ENCODE data around the gene MAP3K20.
A peak's percentile ranks its signal among the peaks of the same experiment; 100 is the strongest.
"Not testable (repeated sequence)": the region's sequence is repeated elsewhere in the genome, so short reads cannot be mapped to it uniquely, and the experiment has no call there.

Gene MAP3K20

DNA sequence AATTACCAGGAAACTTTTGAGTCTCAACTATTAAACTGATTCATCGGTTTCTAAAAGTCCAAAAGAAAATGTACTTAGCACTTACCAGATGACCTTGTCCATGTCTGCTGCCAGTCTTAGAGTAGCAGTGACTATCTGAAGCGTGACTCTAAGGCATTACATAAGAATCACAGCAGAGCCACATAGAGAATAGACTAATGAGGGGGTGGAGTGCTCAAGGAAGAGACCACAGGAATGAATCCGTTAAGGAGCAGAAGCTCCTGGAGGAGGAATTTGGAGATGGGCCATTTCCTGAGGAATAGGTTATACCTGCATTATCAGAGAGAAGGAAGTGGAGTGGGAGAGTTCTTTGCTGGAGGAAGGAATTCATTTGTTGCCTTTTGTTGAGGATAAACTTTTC, 116.0 kb downstream of the MAP3K20 start:
- H3K9ac ChIP-seq (ENCODE audit: low read length) = no peak overlapping the region
- H3K4me1 ChIP-seq (ENCODE audit: control insufficient read depth, insufficient read depth, low read length) = peaks cover 42% of the 10 kb centered on the region
- H3K36me3 ChIP-seq (ENCODE audit: control insufficient read depth, insufficient read depth, low read length) = no peaks in the 10 kb centered on the region
- H3K27me3 ChIP-seq (ENCODE audit: control insufficient read depth, insufficient read depth, low read length) = no peaks in the 10 kb centered on the region
- no peak overlapping the region for H3K4me3 ChIP-seq (ENCODE audit: low read length)
- no peak overlapping the region for H3K27ac ChIP-seq (ENCODE audit: low read depth, low read length)

DNA sequence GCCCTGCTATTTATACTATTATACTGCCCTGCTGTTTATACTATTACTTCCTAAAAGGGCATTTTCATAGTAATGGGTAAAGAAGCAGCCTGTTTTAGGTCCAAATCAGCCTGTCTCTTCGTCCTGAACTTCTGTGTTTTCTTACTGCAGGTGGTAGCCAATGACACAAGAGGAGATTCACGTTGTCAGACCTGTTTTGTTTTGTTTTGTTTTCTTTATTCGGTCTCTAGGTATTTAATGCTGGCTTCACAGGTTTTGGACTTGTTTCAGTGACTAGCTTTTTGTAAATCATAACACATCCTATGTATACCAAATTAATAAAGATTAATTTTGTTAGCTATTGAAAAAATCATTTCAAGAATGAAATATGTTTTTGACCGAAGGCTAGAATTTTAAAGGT, 116.4 kb downstream of the MAP3K20 start:
- Histone ChIP-seq H3K36me3 (ENCODE audit: control insufficient read depth, insufficient read depth, low read length) (no peaks in the 10 kb centered on the region), H3K4me1 (ENCODE audit: control insufficient read depth, insufficient read depth, low read length) (peaks cover 42% of the 10 kb centered on the region), H3K27ac (ENCODE audit: low read depth, low read length) (no peak overlapping the region), H3K4me3 (ENCODE audit: low read length) (no peak overlapping the region), H3K9ac (ENCODE audit: low read length) (no peak overlapping the region), H3K27me3 (ENCODE audit: control insufficient read depth, insufficient read depth, low read length) (no peaks in the 10 kb centered on the region)

DNA sequence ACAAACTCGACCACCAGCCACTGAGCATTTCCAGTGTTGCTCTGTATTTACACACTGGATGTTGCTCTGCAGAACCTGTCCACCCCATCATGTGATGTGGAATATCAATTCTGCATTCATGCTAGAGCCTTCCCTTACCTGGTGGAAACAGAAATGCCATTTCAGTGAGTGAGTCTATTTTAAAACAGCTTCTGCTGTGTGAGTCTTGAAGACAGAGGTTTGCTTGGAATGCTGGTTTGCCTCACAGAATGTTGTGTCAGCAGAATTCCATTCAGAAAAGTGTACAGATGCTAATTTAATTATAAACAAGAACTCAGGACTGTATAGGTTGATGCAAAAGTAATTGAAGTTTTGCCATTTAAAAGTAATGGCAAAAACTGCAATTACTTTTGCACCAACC, 118.3 kb downstream of the MAP3K20 start:
- no peak overlapping the region for H3K27ac ChIP-seq (ENCODE audit: low read depth, low read length)

DNA sequence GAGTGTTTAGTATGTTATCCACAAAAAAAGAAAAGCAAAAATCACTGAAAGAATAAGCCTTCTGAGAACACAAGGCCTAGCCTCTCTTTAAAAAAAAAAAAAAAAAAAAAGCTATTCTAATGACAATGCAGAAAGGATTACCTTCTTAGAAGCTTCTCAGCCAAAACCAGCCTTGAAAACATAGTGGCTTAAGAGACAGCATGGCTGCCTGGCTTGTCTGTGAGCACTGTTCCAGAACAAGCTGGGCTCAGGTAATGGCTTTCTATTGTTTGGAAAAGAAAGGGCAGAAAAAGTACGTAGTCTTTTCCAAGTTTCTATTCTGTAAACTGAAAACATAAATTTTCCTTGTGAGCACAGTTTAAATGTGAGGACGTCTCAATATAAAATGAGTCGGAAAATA, 119.5 kb downstream of the MAP3K20 start:
- peak overlapping the region; percentile 56 for H3K27ac ChIP-seq (ENCODE audit: low read depth, low read length)
- no peaks in the 10 kb centered on the region for H3K36me3 ChIP-seq (ENCODE audit: control insufficient read depth, insufficient read depth, low read length)
- no peaks in the 10 kb centered on the region for H3K27me3 ChIP-seq (ENCODE audit: control insufficient read depth, insufficient read depth, low read length)
- no peak overlapping the region for H3K9ac ChIP-seq (ENCODE audit: low read length)
- no peak overlapping the region for H3K4me3 ChIP-seq (ENCODE audit: low read length)
- peaks cover 35% of the 10 kb centered on the region for H3K4me1 ChIP-seq (ENCODE audit: control insufficient read depth, insufficient read depth, low read length)

More for the DNA sequence above, 118.3 kb downstream of the MAP3K20 start:
- H3K9ac ChIP-seq (ENCODE audit: low read length) = no peak overlapping the region
- peaks cover 35% of the 10 kb centered on the region for H3K4me1 ChIP-seq (ENCODE audit: control insufficient read depth, insufficient read depth, low read length)
- no peaks in the 10 kb centered on the region for H3K27me3 ChIP-seq (ENCODE audit: control insufficient read depth, insufficient read depth, low read length)
- no peaks in the 10 kb centered on the region for H3K36me3 ChIP-seq (ENCODE audit: control insufficient read depth, insufficient read depth, low read length)
- H3K4me3 ChIP-seq (ENCODE audit: low read length) = no peak overlapping the region

DNA sequence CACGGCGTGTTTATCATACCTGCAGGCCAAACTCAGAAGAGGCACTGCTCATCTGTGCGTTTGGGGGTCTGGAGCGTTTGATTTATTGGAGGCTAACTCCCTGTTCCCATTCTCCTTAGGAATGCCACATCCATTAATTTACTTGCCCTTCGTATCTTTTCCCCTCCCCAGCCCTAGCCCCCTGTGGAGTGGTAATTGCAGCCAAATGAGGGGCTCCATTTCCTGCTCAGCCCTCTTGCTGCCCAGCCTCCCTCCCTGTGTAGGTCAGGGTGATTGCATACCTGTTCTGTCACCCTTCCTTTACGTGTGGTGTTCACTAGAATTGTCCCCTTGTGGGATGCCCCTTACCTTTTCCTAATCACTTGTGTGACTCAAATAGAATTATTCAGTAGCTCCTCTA, 120.4 kb downstream of the MAP3K20 start:
- H3K9ac ChIP-seq (ENCODE audit: low read length) = no peak overlapping the region
- H3K4me1 ChIP-seq (ENCODE audit: control insufficient read depth, insufficient read depth, low read length) = peaks cover 33% of the 10 kb centered on the region
- no peak overlapping the region for H3K4me3 ChIP-seq (ENCODE audit: low read length)
- H3K27ac ChIP-seq (ENCODE audit: low read depth, low read length) = no peak overlapping the region
- no peaks in the 10 kb centered on the region for H3K27me3 ChIP-seq (ENCODE audit: control insufficient read depth, insufficient read depth, low read length)
- H3K36me3 ChIP-seq (ENCODE audit: control insufficient read depth, insufficient read depth, low read length) = no peaks in the 10 kb centered on the region

DNA sequence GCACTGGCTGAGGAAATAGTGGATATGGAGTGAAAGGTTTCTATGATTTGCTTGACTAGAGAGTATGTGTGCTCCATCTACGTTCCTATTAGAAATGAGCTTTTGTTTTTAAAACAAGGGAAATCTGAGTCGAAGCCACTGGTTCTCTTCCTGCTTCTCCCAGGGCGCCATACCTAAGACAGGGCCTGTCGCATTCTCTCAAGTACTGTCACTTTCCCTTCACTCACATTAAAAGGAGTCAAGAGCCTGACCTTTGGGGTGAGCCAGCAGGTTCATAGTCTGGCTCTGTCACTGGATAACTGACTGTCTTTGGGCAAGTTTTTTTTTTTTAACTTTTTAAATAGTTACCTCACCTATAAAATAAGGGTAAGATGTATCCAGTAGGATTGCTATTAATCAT, 121.0 kb downstream of the MAP3K20 start:
- Histone ChIP-seq H3K4me3 (ENCODE audit: low read length) (no peak overlapping the region), H3K36me3 (ENCODE audit: control insufficient read depth, insufficient read depth, low read length) (no peaks in the 10 kb centered on the region), H3K9ac (ENCODE audit: low read length) (no peak overlapping the region), H3K27ac (ENCODE audit: low read depth, low read length) (peak overlapping the region; percentile 22), H3K4me1 (ENCODE audit: control insufficient read depth, insufficient read depth, low read length) (peaks cover 31% of the 10 kb centered on the region), H3K27me3 (ENCODE audit: control insufficient read depth, insufficient read depth, low read length) (no peaks in the 10 kb centered on the region)

DNA sequence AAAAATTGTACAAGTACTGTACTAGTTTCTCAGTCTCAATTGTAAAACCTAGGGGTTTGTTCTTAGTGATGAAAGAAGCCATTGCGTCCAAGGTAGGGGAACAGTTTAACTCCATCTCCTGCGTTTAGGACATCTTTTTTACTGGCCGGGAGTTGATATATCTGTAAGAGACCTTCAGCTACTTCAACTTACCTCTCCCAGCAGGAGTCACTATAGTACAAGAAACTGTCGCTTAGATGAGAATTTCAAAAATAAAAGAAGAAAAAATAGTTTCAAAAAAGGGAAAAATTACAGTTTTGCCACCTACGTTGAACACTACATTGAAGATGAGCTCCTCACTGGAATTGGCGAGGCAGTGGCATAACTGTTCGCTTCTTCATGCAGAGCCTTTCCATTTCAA, 122.7 kb downstream of the MAP3K20 start:
- Histone ChIP-seq H3K27me3 (ENCODE audit: control insufficient read depth, insufficient read depth, low read length) (no peaks in the 10 kb centered on the region), H3K27ac (ENCODE audit: low read depth, low read length) (no peak overlapping the region), H3K9ac (ENCODE audit: low read length) (no peak overlapping the region), H3K4me3 (ENCODE audit: low read length) (no peak overlapping the region), H3K36me3 (ENCODE audit: control insufficient read depth, insufficient read depth, low read length) (no peaks in the 10 kb centered on the region), H3K4me1 (ENCODE audit: control insufficient read depth, insufficient read depth, low read length) (peaks cover 26% of the 10 kb centered on the region)

DNA sequence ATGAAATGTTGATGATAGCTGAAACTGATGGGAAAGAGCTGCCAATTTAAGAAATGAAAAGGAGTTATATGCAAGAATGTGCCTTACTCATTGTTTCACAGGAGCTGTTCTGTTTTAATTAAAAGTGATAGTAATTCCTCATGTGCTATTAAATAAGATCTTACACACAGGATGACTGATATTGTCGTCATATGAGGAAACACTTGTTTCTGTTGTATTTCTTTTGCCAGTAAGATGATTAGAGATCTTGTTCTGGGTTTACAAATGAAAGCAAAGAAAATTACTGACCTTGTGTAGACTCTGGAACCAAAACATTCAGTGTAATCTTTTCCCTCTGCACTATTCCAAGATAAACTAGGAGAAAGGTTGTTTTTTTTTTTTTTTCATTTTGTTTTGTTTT, 123.6 kb downstream of the MAP3K20 start:
- no peak overlapping the region for H3K27ac ChIP-seq (ENCODE audit: low read depth, low read length)

DNA sequence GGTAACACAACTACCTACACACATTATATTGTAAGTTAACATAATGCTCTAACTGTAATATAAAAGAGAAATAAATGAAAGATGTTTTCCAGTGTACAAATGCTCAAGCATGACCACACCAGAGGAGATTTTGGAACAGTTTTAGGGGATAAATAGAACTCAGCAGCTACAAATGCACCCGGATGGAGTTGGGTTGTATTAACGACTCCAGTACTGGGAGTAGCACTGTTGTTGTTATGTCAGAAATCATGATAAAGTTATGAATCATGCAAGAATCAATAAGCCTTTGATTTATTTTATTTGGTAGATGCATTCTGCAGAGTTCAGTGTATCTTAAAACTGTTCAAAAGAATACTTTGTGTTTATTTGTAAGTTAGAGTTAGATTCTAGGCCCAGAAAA, 126.9 kb downstream of the MAP3K20 start:
- peaks cover 12% of the 10 kb centered on the region for H3K4me1 ChIP-seq (ENCODE audit: control insufficient read depth, insufficient read depth, low read length)
- H3K27me3 ChIP-seq (ENCODE audit: control insufficient read depth, insufficient read depth, low read length) = no peaks in the 10 kb centered on the region
- no peak overlapping the region for H3K9ac ChIP-seq (ENCODE audit: low read length)
- peak overlapping the region; percentile 25 for H3K27ac ChIP-seq (ENCODE audit: low read depth, low read length)
- no peak overlapping the region for H3K4me3 ChIP-seq (ENCODE audit: low read length)
- no peaks in the 10 kb centered on the region for H3K36me3 ChIP-seq (ENCODE audit: control insufficient read depth, insufficient read depth, low read length)

More for the DNA sequence above, 123.6 kb downstream of the MAP3K20 start:
- H3K4me3 ChIP-seq (ENCODE audit: low read length) = no peak overlapping the region
- peaks cover 17% of the 10 kb centered on the region for H3K4me1 ChIP-seq (ENCODE audit: control insufficient read depth, insufficient read depth, low read length)
- no peak overlapping the region for H3K9ac ChIP-seq (ENCODE audit: low read length)
- no peaks in the 10 kb centered on the region for H3K27me3 ChIP-seq (ENCODE audit: control insufficient read depth, insufficient read depth, low read length)
- no peaks in the 10 kb centered on the region for H3K36me3 ChIP-seq (ENCODE audit: control insufficient read depth, insufficient read depth, low read length)

DNA sequence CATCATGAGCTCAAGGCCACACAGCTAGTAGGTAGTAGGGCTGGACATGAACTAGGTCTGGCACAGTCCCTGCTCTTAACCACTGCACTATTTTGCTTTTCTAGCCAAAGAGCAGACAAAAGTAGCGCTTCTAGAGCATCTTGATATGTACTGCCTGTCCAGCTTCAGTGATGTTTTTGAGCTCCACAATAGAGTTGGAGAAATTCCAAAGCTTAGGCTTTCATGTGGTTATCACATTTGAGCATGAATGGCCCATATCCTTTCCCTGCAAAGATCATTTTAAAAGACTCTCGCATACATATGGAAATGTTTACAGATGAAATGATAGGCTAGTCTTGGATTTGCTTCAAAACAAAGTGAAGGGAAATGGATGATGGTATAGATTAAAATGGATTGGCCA, 128.7 kb downstream of the MAP3K20 start:
- Histone ChIP-seq H3K36me3 (ENCODE audit: control insufficient read depth, insufficient read depth, low read length) (no peaks in the 10 kb centered on the region), H3K4me1 (ENCODE audit: control insufficient read depth, insufficient read depth, low read length) (peaks cover 14% of the 10 kb centered on the region), H3K27ac (ENCODE audit: low read depth, low read length) (peak overlapping the region; percentile 25), H3K9ac (ENCODE audit: low read length) (no peak overlapping the region), H3K27me3 (ENCODE audit: control insufficient read depth, insufficient read depth, low read length) (no peaks in the 10 kb centered on the region), H3K4me3 (ENCODE audit: low read length) (no peak overlapping the region)

DNA sequence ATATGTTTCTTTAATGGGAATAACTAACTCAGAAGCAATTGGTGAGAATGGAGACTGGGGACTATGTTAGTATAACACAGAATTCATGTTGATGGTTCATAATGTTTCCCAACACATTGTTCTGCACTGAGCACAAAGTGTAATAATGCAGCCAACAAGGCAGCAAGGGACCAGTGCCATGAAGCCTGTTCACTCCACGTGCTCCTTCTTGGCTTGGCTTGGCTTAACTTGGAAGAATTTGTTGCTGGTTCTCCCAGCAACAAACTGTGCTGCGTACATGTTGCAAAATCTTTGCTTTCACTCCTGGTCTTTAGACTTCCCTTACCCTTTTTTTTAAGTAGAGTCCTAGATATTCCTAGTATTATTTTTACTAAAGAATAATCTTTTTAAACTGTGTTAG, 129.7 kb downstream of the MAP3K20 start:
- Histone ChIP-seq H3K36me3 (ENCODE audit: control insufficient read depth, insufficient read depth, low read length) (no peaks in the 10 kb centered on the region), H3K4me3 (ENCODE audit: low read length) (no peak overlapping the region), H3K27me3 (ENCODE audit: control insufficient read depth, insufficient read depth, low read length) (no peaks in the 10 kb centered on the region), H3K27ac (ENCODE audit: low read depth, low read length) (peak overlapping the region; percentile 71), H3K9ac (ENCODE audit: low read length) (no peak overlapping the region), H3K4me1 (ENCODE audit: control insufficient read depth, insufficient read depth, low read length) (peaks cover 20% of the 10 kb centered on the region)

DNA sequence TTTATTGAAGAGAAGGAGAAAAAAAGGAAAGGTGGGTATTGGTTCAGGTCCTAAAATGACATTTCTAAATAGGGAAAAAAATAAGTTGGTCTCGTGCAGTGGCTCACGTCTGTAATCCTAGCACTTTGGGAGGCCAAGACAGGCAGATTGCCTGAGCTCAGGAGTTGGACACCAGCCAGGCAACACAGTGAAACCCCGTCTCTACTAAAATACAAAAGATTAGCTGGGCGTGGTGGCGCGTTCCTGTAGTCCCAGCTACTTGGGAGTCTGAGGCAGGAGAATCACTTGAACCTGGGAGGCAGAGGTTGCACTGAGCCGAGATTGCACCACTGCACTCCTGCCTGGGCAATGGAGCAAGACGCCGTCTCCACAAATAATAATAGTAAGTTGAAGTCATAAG, 131.5 kb downstream of the MAP3K20 start:
- H3K36me3 ChIP-seq (ENCODE audit: control insufficient read depth, insufficient read depth, low read length); H3K27me3 ChIP-seq (ENCODE audit: control insufficient read depth, insufficient read depth, low read length); H3K4me3 ChIP-seq (ENCODE audit: low read length); H3K9ac ChIP-seq (ENCODE audit: low read length): not testable (repeated sequence)
- H3K27ac ChIP-seq (ENCODE audit: low read depth, low read length) = peak overlapping the region; percentile 65
- peaks cover 30% of the 10 kb centered on the region for H3K4me1 ChIP-seq (ENCODE audit: control insufficient read depth, insufficient read depth, low read length)

DNA sequence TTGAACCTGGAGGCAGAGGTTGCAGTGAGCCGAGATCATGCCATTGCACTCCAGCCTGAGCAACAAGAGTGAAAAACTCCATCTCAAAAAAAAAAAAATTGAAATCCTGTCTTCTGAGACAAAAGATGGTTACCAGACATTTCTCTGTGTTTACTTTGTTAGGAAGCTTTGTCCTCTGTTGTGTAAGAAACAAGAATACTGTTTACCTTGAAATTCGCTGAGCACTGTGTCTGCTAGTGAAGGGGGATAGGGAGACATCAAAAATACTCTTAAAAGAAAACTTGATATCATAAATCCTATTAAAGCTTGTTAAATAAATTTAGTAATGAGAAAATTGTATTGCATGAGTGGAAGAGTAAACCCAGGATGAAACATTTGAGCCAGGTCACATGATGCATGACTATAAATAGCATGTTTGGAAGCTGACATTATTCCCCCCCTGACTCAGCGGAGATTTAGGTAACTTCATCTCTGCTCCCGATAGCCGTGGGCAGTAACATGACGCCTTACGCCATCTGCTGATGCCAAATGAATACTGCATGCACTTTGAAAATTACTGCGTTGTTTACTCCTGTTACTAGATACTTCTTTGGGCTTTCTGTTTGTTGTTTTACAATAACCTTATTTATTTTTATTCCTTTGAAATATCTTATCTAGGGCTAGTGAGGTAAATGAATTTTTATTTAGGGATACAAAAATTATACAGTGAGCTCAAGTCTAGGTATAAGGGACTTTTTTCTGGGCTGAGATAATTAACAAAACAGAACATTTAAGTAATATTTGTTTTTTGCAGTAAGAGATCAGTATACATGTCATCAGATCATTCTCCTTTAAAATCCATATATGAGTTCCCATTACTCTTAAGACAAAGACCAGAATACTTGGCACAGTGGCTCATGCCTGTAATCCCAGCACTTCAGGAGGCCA, 134.9 kb downstream of the MAP3K20 start:
- no peaks in the 10 kb centered on the region for H3K36me3 ChIP-seq (ENCODE audit: control insufficient read depth, insufficient read depth, low read length)
- H3K4me1 ChIP-seq (ENCODE audit: control insufficient read depth, insufficient read depth, low read length) = peaks cover 37% of the 10 kb centered on the region
- no peak overlapping the region for H3K9ac ChIP-seq (ENCODE audit: low read length)
- H3K4me3 ChIP-seq (ENCODE audit: low read length) = no peak overlapping the region
- H3K27me3 ChIP-seq (ENCODE audit: control insufficient read depth, insufficient read depth, low read length) = no peaks in the 10 kb centered on the region
- H3K27ac ChIP-seq (ENCODE audit: low read depth, low read length) = peak overlapping the region; percentile 77

Measured in rectal smooth muscle tissue (tissue), 1 donor.